ENCODE results near the gene SCN9A. TPM values are rescaled to one million over a fixed set of nuclear protein-coding genes. Genes with fewer than 3 reads are reported as not detected.

Gene SCN9A
- total RNA-seq, 1 donor = 14.0 TPM

GRCh38 chr2:166240387-166241313 lies 135.1 kb downstream of the SCN9A start:
- H3K4me3 ChIP-seq (ENCODE audit: low read depth, low read length) = no peak overlapping the region
- no peak for TF ChIP-seq CTCF (IDR thresholded peaks at IDR 0.05; ENCODE audit: insufficient read depth, low read length)
- peak; percentile 20 for DNase-seq (ENCODE audit: low read depth)

- TF ChIP-seq CTCF (IDR thresholded peaks at IDR 0.05; ENCODE audit: insufficient read depth, low read length) = no peak
- H3K4me3 ChIP-seq (ENCODE audit: low read depth, low read length) = peak overlapping the region; percentile 14
- DNase-seq (ENCODE audit: low read depth) = peak; percentile 83
These were observed 136.2 kb downstream of the SCN9A start for GRCh38 chr2:166239548-166239947.

- H3K4me3 ChIP-seq (ENCODE audit: low read depth, low read length) = no peak overlapping the region
- no peak for TF ChIP-seq CTCF (IDR thresholded peaks at IDR 0.05; ENCODE audit: insufficient read depth, low read length)
- DNase-seq (ENCODE audit: low read depth) = peak; percentile 9
These were observed 137.6 kb downstream of the SCN9A start for GRCh38 chr2:166238176-166238575.

- no peak overlapping the region for H3K4me3 ChIP-seq (ENCODE audit: low read depth, low read length)
- no peak for TF ChIP-seq CTCF (IDR thresholded peaks at IDR 0.05; ENCODE audit: insufficient read depth, low read length)
- DNase-seq (ENCODE audit: low read depth) = peak; percentile 78
These were observed 141.5 kb downstream of the SCN9A start for GRCh38 chr2:166234112-166234846.

GRCh38 chr2:166233244-166233643 lies 142.5 kb downstream of the SCN9A start:
- no peak overlapping the region for H3K4me3 ChIP-seq (ENCODE audit: low read depth, low read length)
- TF ChIP-seq CTCF (IDR thresholded peaks at IDR 0.05; ENCODE audit: insufficient read depth, low read length) = no peak
- DNase-seq (ENCODE audit: low read depth) = no peak

GRCh38 chr2:166230724-166231070 lies 145.0 kb downstream of the SCN9A start:
- no peak for TF ChIP-seq CTCF (IDR thresholded peaks at IDR 0.05; ENCODE audit: insufficient read depth, low read length)
- H3K4me3 ChIP-seq (ENCODE audit: low read depth, low read length) = no peak overlapping the region

More at GRCh38 chr2:166230724-166231070, 145.0 kb downstream of the SCN9A start:
- no peak for DNase-seq (ENCODE audit: low read depth)

All from fibroblast of the aortic adventitia (primary cell).